GM19438 (cell line): ENCODE measurements around the gene GPR78.

Source experiments
- ATAC-seq: cut with Tn5 transposase; IDR thresholded peaks from one replicate; pipeline ENCODE4 v1.9.1; 2021; ENCODE audit warnings: low read depth; ENCODE audit not compliant: unreplicated experiment

The GPR78 gene

GRCh38 chr4:8585721-8586212, 5.6 kb downstream of the GPR78 start:
- no peak for ATAC-seq

GRCh38 chr4:8586246-8586645, 6.1 kb downstream of the GPR78 start:
- ATAC-seq = no peak

- no peak for ATAC-seq
Observed at GRCh38 chr4:8586671-8587468, 6.7 kb downstream of the GPR78 start.

GRCh38 chr4:8587469-8588195, 7.4 kb downstream of the GPR78 start:
- no peak for ATAC-seq

GRCh38 chr4:8588196-8588470, 7.9 kb downstream of the GPR78 start:
- ATAC-seq = no peak

- ATAC-seq = no peak
Observed at GRCh38 chr4:8589336-8589735, 9.1 kb downstream of the GPR78 start.

- no peak for ATAC-seq
Observed at GRCh38 chr4:8589823-8590545, 9.8 kb downstream of the GPR78 start.

- no peak for ATAC-seq
Observed at GRCh38 chr4:8590546-8590880, 10.3 kb downstream of the GPR78 start.

GRCh38 chr4:8591114-8591513, 10.9 kb downstream of the GPR78 start:
- ATAC-seq = no peak

GRCh38 chr4:8591626-8592365, 11.6 kb downstream of the GPR78 start:
- ATAC-seq = no peak

- no peak for ATAC-seq
Observed at GRCh38 chr4:8592366-8593263, 12.4 kb downstream of the GPR78 start, which contains the start of gene CPZ. Gene CPZ, plus strand, starts transcription at chr4:8592765. Its CDS starts 69 bp downstream, at chr4:8592834.

GRCh38 chr4:8593264-8594096, 13.3 kb downstream of the GPR78 start:
- ATAC-seq = no peak

GRCh38 chr4:8594097-8595038, 14.2 kb downstream of the GPR78 start:
- ATAC-seq = no peak

GRCh38 chr4:8595237-8596087, 15.3 kb downstream of the GPR78 start:
- no peak for ATAC-seq

- ATAC-seq = no peak
Observed at GRCh38 chr4:8596891-8597290, 16.7 kb downstream of the GPR78 start.

- ATAC-seq = no peak
Observed at GRCh38 chr4:8597319-8597718, 17.1 kb downstream of the GPR78 start.

GRCh38 chr4:8597791-8598190, 17.6 kb downstream of the GPR78 start:
- no peak for ATAC-seq
